ENCODE results near the gene UCKL1. TPM values are rescaled to one million over a fixed set of nuclear protein-coding genes. Genes with fewer than 3 reads are reported as not detected.

UCKL1 gene
- polyA plus RNA-seq, 3 donors, result 10.9 to 65.8 (median 14.5) TPM

DNA sequence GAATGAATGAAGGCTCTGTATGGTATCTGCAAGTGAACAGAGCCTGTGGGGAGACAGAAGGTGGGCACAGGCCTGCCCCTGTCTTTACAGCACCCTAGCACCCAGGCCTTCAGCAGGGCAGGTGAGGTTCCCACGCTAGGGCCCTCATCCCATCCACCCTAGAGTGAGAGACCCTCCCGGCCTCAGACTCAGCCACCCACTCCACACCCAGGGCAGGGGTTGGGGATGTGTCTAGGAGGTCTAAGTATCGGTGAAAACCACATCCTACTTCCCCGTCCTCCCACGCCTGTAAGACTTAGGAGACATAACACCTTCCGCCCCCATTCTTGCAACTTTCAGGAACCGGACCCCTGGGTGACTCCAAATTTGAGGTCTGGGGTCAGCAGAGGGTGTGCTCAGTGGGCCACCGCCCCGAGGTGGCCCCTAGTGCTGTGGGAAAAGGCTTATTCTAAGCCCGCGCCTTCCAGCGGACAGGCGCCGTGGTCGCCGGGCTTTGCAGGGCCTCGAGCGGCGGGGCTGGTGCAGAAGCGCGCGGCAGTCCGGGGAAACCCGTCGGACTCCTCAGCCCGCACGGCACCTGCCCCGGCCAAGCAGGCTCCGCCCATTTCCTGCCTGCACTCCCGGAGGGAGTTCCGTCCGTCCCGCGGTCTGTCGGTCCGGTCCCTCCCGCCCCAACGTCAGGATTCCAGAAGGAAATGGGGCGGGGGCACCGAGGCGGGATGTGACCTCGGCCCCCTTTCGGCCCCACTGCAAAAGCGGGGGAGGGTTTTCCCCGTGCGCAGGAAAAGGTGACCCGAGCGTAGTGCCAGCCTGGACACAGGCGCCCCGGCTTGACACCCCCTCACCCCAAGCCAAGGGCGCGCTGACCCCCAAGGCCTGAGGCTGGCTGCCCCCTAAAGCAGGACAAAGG lies 22.4 kb upstream of the UCKL1 start:
- Histone ChIP-seq H3K27ac (ENCODE audit: low read depth in 1 of 2, low read length in 2 of 2) (no peak overlapping the region), H3K27me3 (ENCODE audit: control insufficient read depth in 2 of 2, insufficient read depth in 2 of 2, low read length in 2 of 2) (peaks cover 0 to 5% of the 10 kb centered on the region in 2 donors), H3K36me3 (replicated peaks in 1 of 2; ENCODE audit: control insufficient read depth in 1 of 2, insufficient read depth in 2 of 2, low read length in 2 of 2) (peaks cover 7 to 12% of the 10 kb centered on the region in 2 donors), H2AFZ (ENCODE audit: insufficient read depth, low read depth, low read length, poor library complexity, severe bottlenecking) (peak overlapping the region; percentile 92), H3K9me3 (replicated peaks in 1 of 2; ENCODE audit: control insufficient read depth in 1 of 2, insufficient read depth in 1 of 2, low read length in 2 of 2) (no peaks in the 10 kb centered on the region), H3K4me3 (replicated peaks in 1 of 3; ENCODE audit: low read depth in 2 of 3, low read length in 3 of 3) (peak overlapping the region; percentile 21 to 83 (median 67)), H3K4me2 (replicated peaks; ENCODE audit: extremely low read depth, low read length, poor library complexity, severe bottlenecking) (peak overlapping the region; percentile 99), H3K4me1 (ENCODE audit: control insufficient read depth in 1 of 2, insufficient read depth in 2 of 2, low read length in 2 of 2) (peaks cover 34 to 57% of the 10 kb centered on the region in 2 donors), H4K20me1 (ENCODE audit: insufficient read depth, low read length) (no peaks in the 10 kb centered on the region), H3K79me2 (ENCODE audit: insufficient read depth, low read length) (peaks cover 20% of the 10 kb centered on the region), H3K9ac (ENCODE audit: insufficient read depth, low read length, poor library complexity, severe bottlenecking) (peak overlapping the region; percentile 49)
- TF ChIP-seq, protein P1, sequence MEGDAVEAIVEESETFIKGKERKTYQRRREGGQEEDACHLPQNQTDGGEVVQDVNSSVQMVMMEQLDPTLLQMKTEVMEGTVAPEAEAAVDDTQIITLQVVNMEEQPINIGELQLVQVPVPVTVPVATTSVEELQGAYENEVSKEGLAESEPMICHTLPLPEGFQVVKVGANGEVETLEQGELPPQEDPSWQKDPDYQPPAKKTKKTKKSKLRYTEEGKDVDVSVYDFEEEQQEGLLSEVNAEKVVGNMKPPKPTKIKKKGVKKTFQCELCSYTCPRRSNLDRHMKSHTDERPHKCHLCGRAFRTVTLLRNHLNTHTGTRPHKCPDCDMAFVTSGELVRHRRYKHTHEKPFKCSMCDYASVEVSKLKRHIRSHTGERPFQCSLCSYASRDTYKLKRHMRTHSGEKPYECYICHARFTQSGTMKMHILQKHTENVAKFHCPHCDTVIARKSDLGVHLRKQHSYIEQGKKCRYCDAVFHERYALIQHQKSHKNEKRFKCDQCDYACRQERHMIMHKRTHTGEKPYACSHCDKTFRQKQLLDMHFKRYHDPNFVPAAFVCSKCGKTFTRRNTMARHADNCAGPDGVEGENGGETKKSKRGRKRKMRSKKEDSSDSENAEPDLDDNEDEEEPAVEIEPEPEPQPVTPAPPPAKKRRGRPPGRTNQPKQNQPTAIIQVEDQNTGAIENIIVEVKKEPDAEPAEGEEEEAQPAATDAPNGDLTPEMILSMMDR (IDR thresholded peaks at IDR 0.05), result no peak
- intact Hi-C loops (cut with micrococcal nuclease), result no loop called here
- H3K4me1 Mint-ChIP-seq, result peaks cover 47% of the 10 kb centered on the region
- peak overlapping the region; percentile 79 to 83 for H3K4me3 Mint-ChIP-seq
- under 1% methylated on average over 39 of the region's 52 CpGs for WGBS (ENCODE audit: insufficient coverage)
- H3K36me3 Mint-ChIP-seq, result peaks cover 10 to 13% of the 10 kb centered on the region in 2 donors
- H3K9me3 Mint-ChIP-seq, result peaks cover 0 to 2% (median 0%) of the 10 kb centered on the region in 7 donors
- H3K27ac Mint-ChIP-seq, result no peak overlapping the region
- peaks cover 4 to 11% (median 10%) of the 10 kb centered on the region in 3 donors for H3K27me3 Mint-ChIP-seq (ENCODE audit: low read depth in 3 of 3)
- DNase-seq, result peak in 2 of 3 donors; percentile 45 to 63

DNA sequence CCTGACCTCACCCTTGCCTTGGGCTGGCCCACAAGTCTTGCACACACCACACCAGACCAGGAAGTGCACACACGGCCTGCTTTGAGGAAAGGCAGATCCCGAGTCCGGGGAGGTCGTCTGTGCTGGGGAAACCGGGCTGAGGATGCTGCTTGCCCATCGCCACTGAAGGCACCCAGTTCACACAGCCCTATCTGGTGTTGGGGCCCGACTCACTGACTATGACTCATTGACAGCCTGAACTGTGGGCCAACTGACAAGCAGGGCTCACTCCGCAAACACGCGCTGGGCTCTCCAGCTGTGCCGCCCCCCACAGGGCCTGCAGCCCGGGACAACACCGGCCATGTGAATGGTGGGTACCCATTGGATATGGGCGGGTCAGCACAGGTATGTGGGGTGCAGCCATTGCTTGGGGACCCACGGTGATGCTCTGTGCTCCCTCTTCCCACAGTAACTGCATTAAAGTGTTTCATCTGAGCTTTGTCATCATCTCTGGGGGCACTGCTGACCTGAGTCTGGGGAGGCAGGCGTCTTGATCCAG lies 21.6 kb upstream of the UCKL1 start:
- intact Hi-C loops (cut with micrococcal nuclease), result no loop called here
- Histone ChIP-seq H3K4me2 (replicated peaks; ENCODE audit: extremely low read depth, low read length, poor library complexity, severe bottlenecking) (peak overlapping the region; percentile 99), H2AFZ (ENCODE audit: insufficient read depth, low read depth, low read length, poor library complexity, severe bottlenecking) (peak overlapping the region; percentile 47), H3K79me2 (ENCODE audit: insufficient read depth, low read length) (peaks cover 17% of the 10 kb centered on the region), H3K4me1 (ENCODE audit: control insufficient read depth in 1 of 2, insufficient read depth in 2 of 2, low read length in 2 of 2) (peaks cover 35 to 59% of the 10 kb centered on the region in 2 donors), H3K27me3 (ENCODE audit: control insufficient read depth in 2 of 2, insufficient read depth in 2 of 2, low read length in 2 of 2) (peaks cover 0 to 6% of the 10 kb centered on the region in 2 donors), H3K4me3 (replicated peaks in 1 of 3; ENCODE audit: low read depth in 2 of 3, low read length in 3 of 3) (peak overlapping the region in 1 of 3 experiments; percentile 83), H3K9me3 (replicated peaks in 1 of 2; ENCODE audit: control insufficient read depth in 1 of 2, insufficient read depth in 1 of 2, low read length in 2 of 2) (no peaks in the 10 kb centered on the region), H3K27ac (ENCODE audit: low read depth in 1 of 2, low read length in 2 of 2) (no peak overlapping the region), H3K36me3 (replicated peaks in 1 of 2; ENCODE audit: control insufficient read depth in 1 of 2, insufficient read depth in 2 of 2, low read length in 2 of 2) (peaks cover 1 to 5% of the 10 kb centered on the region in 2 donors), H4K20me1 (ENCODE audit: insufficient read depth, low read length) (no peaks in the 10 kb centered on the region), H3K9ac (ENCODE audit: insufficient read depth, low read length, poor library complexity, severe bottlenecking) (no peak overlapping the region)
- Mint-ChIP-seq H3K36me3 (peaks cover 2 to 5% of the 10 kb centered on the region in 2 donors), H3K9me3 (peaks cover 0 to 2% (median 0%) of the 10 kb centered on the region in 7 donors), H3K27me3 (ENCODE audit: low read depth in 3 of 3) (peaks cover 7 to 14% (median 11%) of the 10 kb centered on the region in 3 donors), H3K27ac (peak overlapping the region in 2 of 7 donors; percentile 4 to 84), H3K4me3 (peak overlapping the region in 1 of 2 donors; percentile 21), H3K4me1 (peaks cover 47% of the 10 kb centered on the region)
- 36% methylated on average over 11 of the region's 16 CpGs for WGBS (ENCODE audit: insufficient coverage)
- TF ChIP-seq, protein P1 (IDR thresholded peaks at IDR 0.05), result no peak
- DNase-seq, result peak in 2 of 3 donors; percentile 40 to 68
